SK-N-SH (cell line): ENCODE measurements around the gene XPOT.

Experiments used
- CHD2 ChIP-seq: fragments of 150-350 bp; IDR thresholded peaks from 2 replicates; pipeline ENCODE4 v1.6.1; 2018; ENCODE audit warnings: low read length; ENCODE audit not compliant: partially characterized antibody
- GABPA ChIP-seq: IDR thresholded peaks from 2 replicates; pipeline ENCODE4 v1.4.0; 2012; ENCODE audit warnings: low read depth, mild to moderate bottlenecking
- MEF2A ChIP-seq: IDR thresholded peaks from 2 replicates; pipeline ENCODE4 v1.4.0; 2012; ENCODE audit warnings: low read depth, borderline replicate concordance
- POLR2AphosphoS5 ChIP-seq: IDR thresholded peaks from 2 replicates; pipeline ENCODE4 v1.6.1; 2012; ENCODE audit warnings: low read depth, low read length
- RAD21 ChIP-seq: IDR thresholded peaks from 2 replicates; pipeline ENCODE4 v1.6.1; 2012; ENCODE audit warnings: mild to moderate bottlenecking, low read length
- RCOR1 ChIP-seq: fragments of 150-350 bp; IDR thresholded peaks from 2 replicates; pipeline ENCODE4 v1.6.1; 2017; ENCODE audit warnings: antibody characterized with exemption, low read length
- RFX5 ChIP-seq: IDR thresholded peaks from 2 replicates; pipeline ENCODE4 v1.6.1; 2012; ENCODE audit warnings: mild to moderate bottlenecking, improper control_type of control experiment, low read length
- YY1 ChIP-seq: IDR thresholded peaks from 2 replicates; pipeline ENCODE4 v1.4.0; 2012; ENCODE audit warnings: low read depth, mild to moderate bottlenecking
- TF ChIP-seq, protein P1 (sequence below): fragments of 200-600 bp; sonication (generic); IDR thresholded peaks from 2 replicates; pipeline ENCODE4 v1.6.1; 2017; ENCODE audit warnings: antibody characterized with exemption, mild to moderate bottlenecking, moderate library complexity

DNA sequence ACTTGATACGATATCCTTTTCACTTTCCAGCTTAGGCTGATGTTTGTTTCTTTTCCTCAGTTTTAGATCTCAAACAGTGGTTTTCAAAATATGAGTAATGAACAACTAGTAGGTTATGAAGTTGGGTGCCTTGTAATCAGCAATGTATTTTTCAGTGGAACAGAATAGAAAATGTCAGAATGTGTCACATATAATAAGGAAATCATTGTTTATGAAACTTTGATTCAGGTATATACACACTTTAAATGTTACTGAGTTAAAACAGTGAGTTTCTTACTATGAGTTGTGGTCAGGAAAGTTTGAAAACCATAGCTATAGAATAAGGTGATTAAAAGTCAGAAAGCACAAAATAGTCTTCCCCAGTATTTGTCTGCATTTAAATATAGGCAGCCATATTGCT is 87.5 kb downstream of the XPOT start:
- no peak for TF ChIP-seq POLR2AphosphoS5
- TF ChIP-seq, protein P1, sequence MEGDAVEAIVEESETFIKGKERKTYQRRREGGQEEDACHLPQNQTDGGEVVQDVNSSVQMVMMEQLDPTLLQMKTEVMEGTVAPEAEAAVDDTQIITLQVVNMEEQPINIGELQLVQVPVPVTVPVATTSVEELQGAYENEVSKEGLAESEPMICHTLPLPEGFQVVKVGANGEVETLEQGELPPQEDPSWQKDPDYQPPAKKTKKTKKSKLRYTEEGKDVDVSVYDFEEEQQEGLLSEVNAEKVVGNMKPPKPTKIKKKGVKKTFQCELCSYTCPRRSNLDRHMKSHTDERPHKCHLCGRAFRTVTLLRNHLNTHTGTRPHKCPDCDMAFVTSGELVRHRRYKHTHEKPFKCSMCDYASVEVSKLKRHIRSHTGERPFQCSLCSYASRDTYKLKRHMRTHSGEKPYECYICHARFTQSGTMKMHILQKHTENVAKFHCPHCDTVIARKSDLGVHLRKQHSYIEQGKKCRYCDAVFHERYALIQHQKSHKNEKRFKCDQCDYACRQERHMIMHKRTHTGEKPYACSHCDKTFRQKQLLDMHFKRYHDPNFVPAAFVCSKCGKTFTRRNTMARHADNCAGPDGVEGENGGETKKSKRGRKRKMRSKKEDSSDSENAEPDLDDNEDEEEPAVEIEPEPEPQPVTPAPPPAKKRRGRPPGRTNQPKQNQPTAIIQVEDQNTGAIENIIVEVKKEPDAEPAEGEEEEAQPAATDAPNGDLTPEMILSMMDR = no peak
- TF ChIP-seq RFX5 = no peak
- TF ChIP-seq RAD21 = no peak
- TF ChIP-seq CHD2 = no peak
- no peak for TF ChIP-seq YY1
- TF ChIP-seq GABPA = no peak
- no peak for TF ChIP-seq RCOR1
- TF ChIP-seq MEF2A = no peak
